HG02759 (cell line): ENCODE results near the gene LRP2.
"Not testable (repeated sequence)": the region's sequence is repeated elsewhere in the genome, so short reads cannot be mapped to it uniquely, and the experiment has no call there.

Source experiments
- ATAC-seq: cut with Tn5 transposase; IDR thresholded peaks from one replicate; pipeline ENCODE4 v1.9.1; 2021; ENCODE audit warnings: mild to moderate bottlenecking, moderate library complexity; ENCODE audit not compliant: unreplicated experiment

The LRP2 gene

DNA sequence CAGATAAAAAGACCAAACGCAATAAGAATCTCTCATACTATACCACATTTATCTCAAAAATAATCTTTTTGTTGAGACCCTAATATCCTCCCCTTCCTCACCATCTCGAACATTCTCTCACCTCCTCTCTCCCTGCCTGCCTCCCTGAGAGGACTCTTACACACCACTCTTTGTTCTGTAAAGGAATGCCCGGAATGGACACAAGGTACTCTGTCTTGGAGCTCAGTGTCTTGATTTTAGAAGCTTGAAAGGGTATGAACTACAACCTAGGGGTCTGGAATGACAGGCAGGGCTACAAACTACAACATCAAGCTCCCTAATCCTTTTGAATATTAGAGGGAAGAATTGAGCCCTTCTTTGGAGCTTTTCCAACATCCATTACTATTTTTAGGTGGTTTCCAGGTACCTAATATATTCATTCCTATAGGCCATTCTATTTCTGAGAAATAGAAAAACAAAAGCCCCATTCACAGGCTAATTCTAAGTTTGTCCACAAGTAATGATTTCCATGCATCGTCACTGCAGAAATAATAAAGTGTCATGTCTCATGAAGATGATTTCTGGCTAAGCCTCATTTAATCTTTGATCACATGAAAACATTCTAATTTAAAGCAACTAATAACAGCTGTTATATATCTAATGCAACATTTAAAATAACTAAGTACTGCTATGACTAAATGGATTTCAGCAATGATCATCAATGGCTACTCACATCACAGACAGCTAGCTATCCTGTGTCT is 60.6 kb downstream of the LRP2 start:
- ATAC-seq = no peak

GRCh38 chr2:169300636-169301530 is 61.5 kb downstream of the LRP2 start:
- no peak for ATAC-seq

- no peak for ATAC-seq
These were observed 64.3 kb downstream of the LRP2 start for GRCh38 chr2:169298007-169298406.

DNA sequence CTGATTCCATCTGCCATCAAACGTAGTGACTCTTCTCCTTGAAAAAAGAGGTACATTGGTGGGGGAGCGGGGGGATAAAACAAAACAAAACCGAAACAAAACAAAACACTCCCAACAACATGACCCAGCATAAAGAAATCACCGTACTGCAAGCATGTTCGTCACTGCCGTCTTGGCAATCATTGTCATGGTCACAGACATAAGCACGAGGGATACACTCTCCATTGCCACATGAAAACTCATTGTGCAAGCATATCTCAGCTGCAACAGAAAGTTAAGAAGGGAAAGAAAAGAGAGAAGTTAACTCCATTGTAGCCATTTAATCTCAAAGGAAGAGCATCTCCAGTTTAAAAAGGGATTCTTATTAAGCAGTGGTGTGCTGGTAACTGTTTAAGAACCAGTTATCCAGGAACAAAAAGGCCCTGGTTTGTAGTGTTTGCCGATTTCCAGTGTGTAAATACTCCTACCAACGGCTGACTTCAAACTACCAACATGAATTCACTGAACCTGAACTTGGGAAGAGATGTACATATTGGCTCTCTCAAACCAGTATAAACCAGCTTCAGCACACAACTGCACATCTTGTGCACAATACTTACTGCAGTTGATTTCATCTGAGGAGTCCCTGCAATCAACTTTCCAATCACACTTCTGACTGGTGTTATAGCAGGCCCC is 68.2 kb downstream of the LRP2 start:
- ATAC-seq = no peak

- no peak for ATAC-seq
These were observed 70.8 kb downstream of the LRP2 start for GRCh38 chr2:169291517-169291916.

DNA sequence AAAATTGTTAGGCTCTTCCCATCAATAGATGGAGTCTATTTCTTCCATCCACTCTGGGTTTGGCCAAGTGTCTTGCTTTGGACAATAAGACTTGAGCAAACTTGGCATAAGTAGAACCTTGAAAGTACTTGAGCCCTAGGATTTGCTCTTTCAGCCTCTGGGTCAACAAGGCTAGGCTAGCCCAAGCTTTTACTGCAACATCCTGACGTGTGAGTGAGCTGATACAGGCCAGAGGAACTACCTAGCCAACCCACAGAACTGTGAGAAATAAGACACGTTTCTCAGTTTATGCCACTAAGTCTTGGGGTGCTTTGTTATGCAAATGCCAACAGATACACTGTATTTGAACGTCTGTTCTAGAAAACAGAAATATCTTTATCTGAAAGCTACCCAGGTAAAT is 71.9 kb downstream of the LRP2 start:
- no peak for ATAC-seq

GRCh38 chr2:169287666-169288065 is 74.7 kb downstream of the LRP2 start:
- no peak for ATAC-seq

DNA sequence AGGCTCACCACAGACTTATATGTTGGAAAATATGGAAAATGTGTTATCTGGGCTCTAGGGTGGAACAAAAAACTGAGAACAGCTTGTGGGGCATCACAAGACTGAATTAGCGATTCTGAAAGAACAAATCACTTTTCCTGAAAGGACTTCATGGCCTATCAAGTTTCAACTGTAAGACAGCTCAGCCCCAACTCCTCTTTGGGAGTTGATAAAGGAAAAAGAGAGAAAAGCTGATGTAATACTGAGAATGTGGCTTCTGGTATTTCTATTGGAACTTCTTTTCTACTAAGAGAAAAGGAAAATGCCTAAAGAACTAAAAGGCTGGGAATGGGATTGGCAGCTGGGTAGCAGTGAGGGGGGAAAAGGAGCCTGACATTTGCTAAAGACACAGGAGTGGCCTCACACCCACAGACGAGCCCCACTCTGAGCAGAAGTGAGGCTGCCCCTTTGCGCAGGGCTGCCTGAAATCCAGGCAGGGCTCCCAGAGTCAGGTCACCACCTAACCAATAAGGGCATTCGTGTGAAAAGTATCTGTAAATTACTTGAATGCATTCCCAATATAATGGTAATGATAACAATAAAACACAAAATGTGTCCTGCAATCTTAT is 75.6 kb downstream of the LRP2 start:
- ATAC-seq = no peak

GRCh38 chr2:169285531-169286235 is 76.7 kb downstream of the LRP2 start:
- no peak for ATAC-seq

DNA sequence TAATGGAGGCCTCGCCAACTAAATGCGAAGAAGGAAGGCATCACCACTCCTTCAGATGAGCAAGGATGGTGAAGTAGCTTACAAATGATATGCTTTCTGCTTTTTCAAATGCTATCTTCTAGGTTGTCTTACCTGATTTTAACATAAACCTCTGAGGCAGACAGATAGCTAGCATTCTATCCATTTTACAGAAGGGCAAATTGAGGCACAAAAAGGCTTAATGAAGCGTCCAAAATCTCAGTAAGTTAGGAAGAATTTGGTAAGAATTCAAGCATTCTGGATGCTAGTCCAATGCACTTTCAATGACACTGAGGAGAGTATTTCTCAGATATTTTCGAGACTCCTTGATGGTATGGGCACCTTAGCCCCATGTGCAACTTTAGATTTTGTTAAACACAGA is 81.8 kb downstream of the LRP2 start:
- no peak for ATAC-seq

- no peak for ATAC-seq
These were observed 86.5 kb downstream of the LRP2 start for GRCh38 chr2:169275696-169276444.

GRCh38 chr2:169272010-169272409 is 90.3 kb downstream of the LRP2 start:
- ATAC-seq = no peak

DNA sequence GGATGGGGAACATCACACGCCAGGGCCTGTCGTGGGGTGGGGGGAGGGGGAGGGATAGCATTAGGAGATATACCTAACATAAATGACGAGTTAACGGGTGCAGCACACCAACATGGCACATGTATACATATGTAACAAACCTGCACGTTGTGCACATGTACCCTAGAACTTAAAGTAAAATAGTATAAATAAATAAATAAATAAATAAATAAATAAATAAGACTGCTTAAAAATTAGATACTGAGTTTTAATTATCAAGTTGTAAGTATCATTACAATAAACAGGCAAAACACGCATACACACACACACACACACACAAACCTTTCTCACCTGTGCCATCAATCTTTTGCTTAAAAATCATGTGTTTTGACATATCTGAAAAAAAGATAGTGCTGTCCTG is 91.8 kb downstream of the LRP2 start:
- not testable (repeated sequence) for ATAC-seq

- no peak for ATAC-seq
These were observed 96.7 kb downstream of the LRP2 start for GRCh38 chr2:169265591-169265990.

DNA sequence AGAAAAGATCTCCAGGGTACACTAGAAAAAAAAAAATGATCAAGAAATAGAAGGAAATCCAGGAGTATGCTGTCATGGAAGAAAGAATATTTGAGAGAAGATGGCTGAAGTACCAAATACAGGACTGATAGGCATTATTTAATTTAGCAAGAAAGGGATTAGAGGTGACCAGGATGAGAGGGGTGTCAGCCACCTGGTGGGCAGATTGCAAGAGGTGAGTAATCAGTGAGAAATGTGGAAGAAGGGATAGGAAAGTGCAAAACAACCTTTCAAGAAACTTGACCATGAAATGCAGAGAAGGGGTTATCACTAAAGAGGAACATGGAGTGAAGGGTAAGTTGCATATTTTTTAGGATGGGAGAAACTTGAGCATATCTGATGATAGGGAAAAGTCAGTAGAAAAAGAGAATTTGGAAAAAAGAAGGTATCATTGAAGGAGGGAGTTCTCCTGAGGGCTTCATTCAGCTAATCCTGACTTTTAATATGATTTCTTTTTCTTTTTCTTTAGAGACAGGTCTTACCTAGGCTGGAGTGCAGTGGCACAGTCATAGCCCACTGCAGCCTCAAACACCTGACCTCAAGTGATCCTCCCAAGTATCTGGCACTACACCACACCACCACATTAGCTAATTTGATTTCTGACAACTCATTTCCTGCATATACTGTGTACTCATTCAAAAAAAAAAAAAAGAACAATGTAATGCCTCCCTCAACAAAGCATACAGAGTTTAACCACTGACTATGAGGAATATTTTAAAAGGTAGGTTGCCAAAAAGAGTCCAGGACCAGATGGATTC is 101.3 kb downstream of the LRP2 start:
- ATAC-seq = no peak

GRCh38 chr2:169260246-169260645 is 102.1 kb downstream of the LRP2 start:
- no peak for ATAC-seq

DNA sequence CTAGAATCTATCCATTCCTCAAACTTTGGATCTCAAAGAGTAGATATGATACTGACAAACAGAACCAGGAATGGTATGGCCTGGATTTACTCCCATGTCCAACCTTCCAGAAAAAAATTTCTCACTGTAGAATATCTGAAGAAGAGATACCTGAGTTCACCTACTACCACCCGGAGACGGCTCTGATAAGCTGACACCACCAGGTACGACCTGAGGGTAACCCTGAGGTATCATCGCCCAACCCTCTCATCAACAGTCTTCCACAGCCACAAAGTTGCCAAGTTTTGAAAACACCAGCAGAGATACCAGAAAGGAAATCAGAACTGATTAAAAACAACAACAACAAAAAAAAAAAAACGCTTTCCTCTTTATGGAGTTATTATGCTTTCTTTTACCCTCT is 102.9 kb downstream of the LRP2 start:
- no peak for ATAC-seq

- no peak for ATAC-seq
These were observed 104.2 kb downstream of the LRP2 start for GRCh38 chr2:169258045-169258601.

- ATAC-seq = no peak
These were observed 107.6 kb downstream of the LRP2 start for GRCh38 chr2:169254774-169255173.
